Fibroblast of gingiva (primary cell): ENCODE measurements around the gene IL9.

Source experiments
- DNase-seq: peaks from one replicate; pipeline ENCODE4 v3.0.0-alpha.2; 2011; ENCODE audit warnings: low read depth

The IL9 gene

GRCh38 chr5:135895474-135896006 lies at the start of gene IL9:
IL9 (minus strand) TSS chr5:135895841; CDS start chr5:135895816, 25 bp downstream.
- DNase-seq: no peak

- DNase-seq: peak; percentile 77
These were observed 49.4 kb upstream of the IL9 start for GRCh38 chr5:135944967-135945560.

- no peak for DNase-seq
These were observed 48.9 kb upstream of the IL9 start for GRCh38 chr5:135944564-135944963.

- no peak for DNase-seq
These were observed 46.6 kb upstream of the IL9 start for GRCh38 chr5:135942202-135942771.

GRCh38 chr5:135941711-135942110 lies 46.1 kb upstream of the IL9 start:
- DNase-seq: no peak

GRCh38 chr5:135937245-135937911 lies 41.7 kb upstream of the IL9 start:
- no peak for DNase-seq

- DNase-seq: no peak
These were observed 39.3 kb upstream of the IL9 start for GRCh38 chr5:135934939-135935338.

- DNase-seq: no peak
These were observed 35.3 kb upstream of the IL9 start for GRCh38 chr5:135930949-135931295.

GRCh38 chr5:135930029-135930948 lies 34.6 kb upstream of the IL9 start:
- DNase-seq: no peak

GRCh38 chr5:135921388-135921787 lies 25.7 kb upstream of the IL9 start:
- DNase-seq: peak; percentile 4

- no peak for DNase-seq
These were observed 24.6 kb upstream of the IL9 start for GRCh38 chr5:135920199-135920598.

GRCh38 chr5:135916638-135917263 lies 21.1 kb upstream of the IL9 start:
- no peak for DNase-seq

- no peak for DNase-seq
These were observed 19.9 kb upstream of the IL9 start for GRCh38 chr5:135915466-135916001.

- no peak for DNase-seq
These were observed 18.3 kb upstream of the IL9 start for GRCh38 chr5:135913713-135914626.

- no peak for DNase-seq
These were observed 9.5 kb upstream of the IL9 start for GRCh38 chr5:135905144-135905543.

- no peak for DNase-seq
These were observed 6.0 kb upstream of the IL9 start for GRCh38 chr5:135901633-135902032.

- DNase-seq: no peak
These were observed 4.6 kb upstream of the IL9 start for GRCh38 chr5:135900276-135900675.

- DNase-seq: no peak
These were observed 3.0 kb upstream of the IL9 start for GRCh38 chr5:135898651-135899050.

GRCh38 chr5:135894789-135895188 lies 852 bp downstream of the IL9 start:
- no peak for DNase-seq

GRCh38 chr5:135894276-135894675 lies 1.4 kb downstream of the IL9 start:
- no peak for DNase-seq

GRCh38 chr5:135891791-135892190 lies 3.9 kb downstream of the IL9 start:
- no peak for DNase-seq
